HG03432 (cell line): ENCODE measurements around the gene ADAM29.
"Not testable (repeated sequence)": the region's sequence is repeated elsewhere in the genome, so short reads cannot be mapped to it uniquely, and the experiment has no call there.

ENCODE experiments used
- ATAC-seq: cut with Tn5 transposase; IDR thresholded peaks from one replicate; pipeline ENCODE4 v1.9.1; 2021; ENCODE audit warnings: mild to moderate bottlenecking, moderate library complexity; ENCODE audit not compliant: unreplicated experiment

Gene ADAM29

DNA sequence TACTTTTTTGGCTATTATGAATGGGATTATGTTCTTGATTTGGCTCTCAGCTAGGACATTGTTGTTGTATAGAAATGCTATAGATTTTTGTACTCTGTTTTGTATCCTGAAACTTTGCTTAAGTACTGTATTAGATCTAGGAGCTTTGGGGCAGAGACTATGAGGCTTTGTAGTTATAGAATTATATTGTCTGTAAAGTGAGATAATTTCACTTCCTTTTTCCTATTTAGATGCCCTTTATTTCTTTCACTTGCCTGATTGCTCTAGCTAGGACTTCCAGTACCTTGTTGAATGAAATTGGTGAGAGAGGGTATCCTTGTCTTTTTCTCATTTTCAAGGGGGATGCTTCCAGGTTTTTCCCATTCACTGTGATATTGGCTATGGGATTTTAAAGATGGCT is 28.1 kb downstream of the ADAM29 start:
- no peak for ATAC-seq

DNA sequence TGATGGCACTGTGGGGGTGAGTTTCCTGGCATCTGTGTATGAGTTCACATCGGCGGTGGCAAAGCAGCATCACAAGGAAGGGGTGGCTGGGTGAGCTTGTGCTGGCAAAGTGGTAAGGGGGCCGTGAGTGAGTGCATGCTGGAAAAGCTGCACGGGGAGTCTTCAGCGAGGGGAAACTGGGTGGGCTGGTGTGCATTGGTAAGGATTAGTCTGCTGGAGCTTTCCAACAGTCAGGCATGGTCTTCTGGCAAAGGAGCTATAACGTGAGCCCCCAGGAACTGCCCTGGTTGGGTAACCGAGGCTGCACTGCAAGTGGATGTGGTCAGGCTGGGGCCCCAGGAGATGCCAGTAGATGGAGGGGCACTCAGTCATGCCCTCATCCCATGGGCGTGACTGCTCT is 30.7 kb downstream of the ADAM29 start:
- no peak for ATAC-seq

DNA sequence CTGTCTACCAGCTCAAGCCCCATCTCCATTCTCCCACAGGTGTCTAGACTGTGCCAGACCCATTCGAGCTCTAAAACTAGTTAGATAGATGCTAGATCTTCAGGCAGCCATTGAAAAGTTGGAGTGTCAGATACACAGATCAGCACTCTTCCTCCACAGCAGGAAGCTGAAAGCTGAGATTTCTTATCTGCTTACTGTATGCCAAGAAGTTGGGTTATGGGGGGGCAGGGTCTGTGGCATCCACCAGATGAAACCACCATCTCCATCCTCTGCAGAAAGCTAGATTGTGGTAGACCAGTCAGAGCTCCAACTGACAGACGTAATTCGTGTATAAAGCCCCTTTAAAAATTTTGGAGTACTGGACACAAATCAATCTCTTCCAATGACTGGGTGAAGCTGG is 54.8 kb downstream of the ADAM29 start:
- no peak for ATAC-seq

DNA sequence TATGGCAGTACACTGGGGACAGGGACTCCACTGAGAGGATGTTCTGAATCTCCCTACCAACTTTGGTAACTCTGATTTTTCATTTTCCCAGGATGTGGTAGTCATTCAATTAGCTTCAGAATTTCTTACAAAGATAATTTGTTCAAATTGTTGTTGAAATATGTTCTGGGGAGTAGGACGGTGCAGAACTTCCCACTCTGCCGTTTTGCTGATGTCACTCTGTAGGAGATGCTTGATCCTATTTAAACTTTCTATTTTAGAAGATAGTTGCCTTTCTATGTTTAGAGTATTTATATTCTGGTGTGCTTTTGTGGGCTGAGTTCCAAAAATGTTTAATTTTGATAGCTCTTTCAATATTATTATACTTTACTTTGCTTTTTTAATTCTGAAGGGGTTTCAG is 55.2 kb downstream of the ADAM29 start:
- no peak for ATAC-seq

- no peak for ATAC-seq
Measured at GRCh38 chr4:174983128-174983750, 65.1 kb downstream of the ADAM29 start.

DNA sequence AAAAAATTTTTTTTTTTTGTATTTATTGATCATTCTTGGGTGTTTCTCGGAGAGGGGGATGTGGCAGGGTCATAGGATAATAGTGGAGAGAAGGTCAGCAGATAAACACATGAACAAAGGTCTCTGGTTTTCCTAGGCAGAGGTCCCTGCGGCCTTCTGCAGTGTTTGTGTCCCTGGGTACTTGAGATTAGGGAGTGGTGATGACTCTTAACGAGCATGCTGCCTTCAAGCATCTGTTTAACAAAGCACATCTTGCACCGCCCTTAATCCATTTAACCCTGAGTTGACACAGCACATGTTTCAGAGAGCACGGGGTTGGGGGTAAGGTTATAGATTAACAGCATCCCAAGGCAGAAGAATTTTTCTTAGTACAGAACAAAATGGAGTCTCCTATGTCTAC is 65.7 kb downstream of the ADAM29 start:
- ATAC-seq: not testable (repeated sequence)

DNA sequence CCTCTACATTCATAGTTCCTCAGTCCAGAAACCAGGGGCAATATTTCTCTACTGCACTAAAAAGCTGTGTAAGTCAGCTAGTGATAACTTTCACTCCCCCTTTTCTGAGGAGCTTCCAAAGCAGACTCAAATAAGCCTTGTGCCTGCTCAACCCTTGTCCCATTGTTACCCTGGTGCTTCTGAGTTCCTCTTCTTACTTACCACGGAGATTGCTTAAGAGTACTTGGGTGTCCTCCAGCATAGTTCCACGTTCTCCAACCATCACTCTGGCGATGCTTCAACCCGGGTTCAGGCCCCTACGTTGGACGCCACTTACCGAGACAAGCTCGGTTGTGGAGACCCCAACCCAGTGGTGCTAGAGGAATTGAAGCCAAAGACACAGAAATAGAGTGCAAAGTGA is 71.6 kb downstream of the ADAM29 start:
- ATAC-seq: no peak

- no peak for ATAC-seq
Measured at GRCh38 chr4:174993916-174994315, 75.8 kb downstream of the ADAM29 start.

DNA sequence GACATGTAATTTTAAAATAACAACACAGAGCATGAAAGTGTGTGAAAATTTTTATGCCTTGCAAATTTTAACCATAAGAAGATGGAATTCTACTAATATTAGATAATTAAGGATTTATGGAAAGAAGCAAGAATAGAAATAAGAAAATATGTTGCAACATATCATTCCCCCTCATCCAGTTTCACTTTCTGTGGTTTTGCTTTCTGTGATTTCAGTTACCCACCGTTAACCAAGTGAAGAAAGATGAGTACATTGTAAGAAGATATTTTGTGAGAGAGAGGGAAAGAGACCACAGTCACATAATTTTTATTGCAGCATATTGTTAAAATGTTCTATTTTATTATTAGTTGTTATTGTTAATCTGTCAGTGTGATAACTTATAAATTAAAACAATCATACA is 77.9 kb downstream of the ADAM29 start:
- no peak for ATAC-seq

GRCh38 chr4:174999407-174999806 is 81.2 kb downstream of the ADAM29 start:
- ATAC-seq: no peak

DNA sequence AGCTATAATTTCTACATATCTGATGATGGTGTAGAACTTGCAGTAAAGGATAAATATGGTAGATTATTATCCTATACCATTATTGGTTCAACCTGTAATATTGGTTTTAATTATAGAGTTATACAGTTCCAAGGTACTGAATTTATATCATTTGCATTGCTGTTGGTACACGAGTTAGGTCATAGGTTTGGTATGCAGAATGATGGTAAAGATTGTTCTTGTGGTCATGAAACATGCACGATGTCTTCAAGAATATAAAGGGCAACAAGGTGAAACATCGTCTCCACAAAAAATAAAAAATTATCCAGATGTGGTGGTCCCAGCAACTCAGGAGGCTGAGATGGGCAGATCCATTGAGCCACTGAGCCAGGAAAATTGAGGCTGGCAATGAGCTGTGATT is 99.6 kb downstream of the ADAM29 start:
- ATAC-seq: no peak

DNA sequence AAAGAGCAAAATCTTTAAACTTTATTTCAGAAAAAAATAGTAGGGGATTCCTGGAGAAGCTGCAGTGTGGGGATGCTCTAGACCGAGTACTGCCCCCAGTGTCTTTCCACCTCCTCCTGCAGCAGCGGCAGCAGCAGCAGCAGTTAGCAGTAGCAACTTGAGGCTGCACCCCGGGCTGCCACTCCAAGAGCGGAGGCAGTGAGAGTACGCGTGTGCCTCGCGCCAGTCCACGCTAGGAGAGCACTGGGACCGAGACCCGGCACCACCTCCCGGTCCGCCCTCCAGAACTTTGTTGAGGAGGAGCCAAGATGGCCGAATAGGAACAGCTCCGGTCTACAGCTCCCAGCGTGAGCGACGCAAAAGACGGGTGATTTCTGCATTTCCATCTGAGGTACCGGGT is 101.3 kb downstream of the ADAM29 start:
- not testable (repeated sequence) for ATAC-seq
